OCI-LY7 (cell line): ENCODE results near the gene DCAF11. TPM values are rescaled to one million over a fixed set of nuclear protein-coding genes. Genes with fewer than 3 reads are reported as not detected.

Source experiments
- Bru-seq: library from RNA; stranded (reverse); fragments of 400-500 nt; gene quantifications from one replicate; lab custom pipeline; 2021; lab: Mats Ljungman, UMichigan
- BruChase-seq, 2 experiments: library from RNA; stranded (reverse); fragments of 400-500 nt; gene quantifications; one replicate each; lab custom pipeline; 2021; lab: Mats Ljungman, UMichigan
- BruUV-seq: library from RNA; stranded (reverse); fragments of 400-500 nt; replicated peaks from 2 replicates; lab custom pipeline; 2021; lab: Mats Ljungman, UMichigan
- CTCF ChIA-PET: fragments of 300-600 bp; sonication (Branson Sonifier 250); formaldehyde crosslinking; loops from one replicate; lab custom pipeline; 2022; ENCODE audit warnings: antibody characterized with exemption; ENCODE audit not compliant: unreplicated experiment; lab: Charles Lee
- POLR2A ChIA-PET: fragments of 300-600 bp; sonication (Branson Sonifier 250); formaldehyde crosslinking; loops from one replicate; lab custom pipeline; 2022; ENCODE audit warnings: antibody characterized with exemption; lab: Charles Lee
- DNase-seq: peaks from one replicate; pipeline ENCODE4 v3.0.0-alpha.2; 2015; ENCODE audit warnings: low spot score
- H2AFZ ChIP-seq: fragments of 200-600 bp; sonication (generic), shearing (Covaris generic); 2 replicates; pipeline ENCODE4 v1.6.1; 2014; ENCODE audit warnings: mild to moderate bottlenecking, antibody characterized with exemption, low read length, moderate library complexity
- H3K27ac ChIP-seq: fragments of 200-600 bp; sonication (generic); 2 replicates; pipeline ENCODE4 v1.5.1; 2014; ENCODE audit warnings: mixed run types, low read depth, mild to moderate bottlenecking, moderate library complexity, low read length, inconsistent platforms; ENCODE audit not compliant: poor library complexity, severe bottlenecking
- H3K36me3 ChIP-seq: fragments of 200-600 bp; sonication (generic); 2 replicates; pipeline ENCODE4 v1.6.1; 2014; ENCODE audit warnings: mild to moderate bottlenecking, antibody characterized with exemption, low read length, moderate library complexity, mixed read lengths; ENCODE audit not compliant: insufficient read depth
- H3K4me1 ChIP-seq: fragments of 200-600 bp; sonication (generic); 2 replicates; pipeline ENCODE4 v1.5.1; 2014; ENCODE audit warnings: mild to moderate bottlenecking, low read length; ENCODE audit not compliant: insufficient read depth, poor library complexity, severe bottlenecking
- H3K4me2 ChIP-seq: fragments of 200-600 bp; sonication (generic); 2 replicates; pipeline ENCODE4 v1.6.1; 2014; ENCODE audit warnings: mild to moderate bottlenecking, low read length
- H3K4me3 ChIP-seq: fragments of 200-600 bp; sonication (generic); 2 replicates; pipeline ENCODE4 v1.5.1; 2014; ENCODE audit warnings: mild to moderate bottlenecking, low read depth, low read length; ENCODE audit not compliant: poor library complexity, severe bottlenecking
- H3K79me2 ChIP-seq: fragments of 200-600 bp; sonication (generic); 2 replicates; pipeline ENCODE4 v1.6.1; 2016; ENCODE audit warnings: low read depth, mild to moderate bottlenecking, low read length, moderate library complexity, mixed read lengths; ENCODE audit not compliant: insufficient read depth
- H3K9me2 ChIP-seq: fragments of 200-600 bp; sonication (generic); 2 replicates; pipeline ENCODE4 v1.6.1; 2016; ENCODE audit warnings: mild to moderate bottlenecking, low read length, mixed read lengths; ENCODE audit not compliant: insufficient read depth
- H3K9me3 ChIP-seq: fragments of 200-600 bp; sonication (generic); 2 replicates; pipeline ENCODE4 v1.6.1; 2014; ENCODE audit warnings: mild to moderate bottlenecking, mixed run types, low read length, mixed read lengths
- H4K20me1 ChIP-seq: fragments of 200-600 bp; sonication (generic); 2 replicates; pipeline ENCODE4 v1.6.1; 2014; ENCODE audit warnings: mild to moderate bottlenecking, antibody characterized with exemption, low read length, moderate library complexity, mixed read lengths; ENCODE audit not compliant: insufficient read depth
- EZH2phosphoT487 ChIP-seq: fragments of 200-600 bp; sonication (generic); IDR thresholded peaks from 2 replicates; pipeline ENCODE4 v1.6.1; 2018; ENCODE audit warnings: low read depth, borderline replicate concordance, mild to moderate bottlenecking, mixed run types, antibody characterized with exemption, low read length, moderate library complexity, mixed read lengths
- intact Hi-C: fragments of 100-400 bp; cut with micrococcal nuclease; formaldehyde crosslinking; loops from one replicate; pipeline ENCODE4 v1.10.0; 2022; ENCODE audit not compliant: unreplicated experiment
- long read RNA-seq: library from polyadenylated mRNA; stranded (forward); transcript quantifications from one replicate; pipeline ENCODE4 v2.0.0, GENCODE V29; 2022
- total RNA-seq, 2 experiments: library from RNA; depleted of rRNA in 1 of 2; stranded (reverse); fragments of >200 nt in 1 of 2; shearing (Covaris generic) in 1 of 2; gene quantifications; 2 replicates each; pipeline ENCODE4 v1.2.3, GENCODE V29; 2014 to 2022
- TF ChIP-seq, protein P1 (sequence below): fragments of 200-600 bp; sonication (generic); conservative IDR thresholded peaks from 2 replicates; pipeline ENCODE4 v1.5.1; 2014; ENCODE audit warnings: mild to moderate bottlenecking, antibody characterized with exemption, low read length, moderate library complexity, mixed read lengths

Gene DCAF11
- total RNA-seq (2014; rRNA removed; shearing (Covaris generic)) (75.5 and 79.2 TPM in 2 replicates), total RNA-seq (2022) (63.6 and 77.3 TPM in 2 replicates), Bru-seq, nascent RNA (percentile 72 among the genes with signal in this experiment), BruChase-seq, experiment 1, labeled RNA remaining after a 6-hour chase (percentile 91 among the genes with signal in this experiment), BruChase-seq, experiment 2, labeled RNA remaining after a 2-hour chase (percentile 81 among the genes with signal in this experiment)
- long read RNA-seq, full-length matches to known transcripts = 24 of 49 reads
- long read RNA-seq, partial matches to known transcripts = 12 of 49 reads
- long read RNA-seq, other reads (novel, unspliced or antisense) = 13 of 49 reads

DNA sequence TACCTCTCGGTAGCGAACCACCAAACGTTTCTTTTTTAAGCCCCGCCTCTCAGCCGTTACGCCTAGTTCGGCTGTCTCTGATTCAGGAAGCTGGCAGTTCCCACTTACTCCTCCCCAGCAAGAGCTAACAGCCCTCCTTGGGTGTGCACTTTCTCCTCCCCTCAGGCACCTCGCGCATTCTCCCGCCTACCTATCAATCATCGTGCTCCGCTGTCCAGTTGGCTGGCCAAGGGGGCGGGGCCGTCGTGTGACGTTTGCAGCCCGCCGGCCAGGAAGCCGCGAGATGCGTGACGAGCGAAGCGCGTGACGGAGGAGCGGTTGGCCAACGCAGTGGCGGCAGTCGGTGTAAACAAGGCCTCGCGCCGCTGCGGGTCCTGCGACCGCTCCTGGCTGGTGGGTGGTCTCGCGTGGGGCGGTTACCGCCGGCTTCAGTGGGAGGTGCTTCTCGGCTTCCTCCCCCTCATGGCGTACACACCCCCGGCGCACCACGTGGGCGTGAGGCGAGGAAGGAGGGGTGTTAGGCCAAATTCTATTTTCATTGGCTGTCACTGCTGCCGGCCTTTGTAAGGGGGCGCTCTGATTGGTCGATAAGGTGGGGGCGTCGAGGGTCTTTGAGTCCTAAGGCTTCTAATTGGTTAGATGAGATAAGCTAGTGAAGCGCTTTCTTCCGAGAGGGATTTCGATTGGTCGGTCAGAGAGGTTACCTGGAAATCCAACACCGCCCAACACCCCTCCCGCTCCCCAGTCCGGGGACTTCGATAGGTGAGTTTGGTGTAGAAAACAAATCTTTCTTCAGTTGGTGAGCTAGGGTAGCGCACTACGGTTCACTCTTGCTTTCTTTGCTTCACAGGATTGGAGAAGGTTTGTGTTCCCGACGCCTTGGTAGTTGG is at the start of gene DCAF11, which contains the start of gene NRL:
Gene DCAF11 (plus strand): TSS at position 246 of the 890 bp plus-strand sequence. CDS start 818 bp downstream, outside the sequence.
Gene NRL (minus strand): TSS at position 418 of the 890 bp plus-strand sequence. CDS start 32,101 bp downstream, outside the sequence.
- Histone ChIP-seq H3K27ac (peak within 1 kb of the TSS; percentile 93), H3K9me3 (no peaks in the 10 kb centered on the region), H2AFZ (peak within 1 kb of the TSS; percentile 90), H3K79me2 (peaks cover 8% of the 10 kb centered on the region; the same call in 1 of the 2 replicates), H3K4me1 (peaks cover 15% of the 10 kb centered on the region), H3K9me2 (no peaks in the 10 kb centered on the region), H4K20me1 (no peaks in the 10 kb centered on the region), H3K36me3 (peaks cover 34% of the 10 kb centered on the region), H3K4me2 (peak within 1 kb of the TSS; percentile 95), H3K4me3 (peak within 1 kb of the TSS; percentile 91)
- intact Hi-C loops = loop anchor here (1.0 kb wide), 4 partner anchors 20 to 47 kb away; partner anchors contain the start of genes EMC9, IRF9, PCK2 and PSME1
- peak; percentile 99 for DNase-seq
- BruUV-seq = no TSS peak
- CTCF ChIA-PET = interaction anchor here (0.7 to 2.7 kb wide), 7 partner anchors 9 to 128 kb away, joined by 3 to 12 read pairs (median 5); partner anchors contain the start of genes IRF9, PSME1 and TINF2
- POLR2A ChIA-PET = interaction anchor here (0.5 to 4.2 kb wide), 20 partner anchors 10 to 161 kb away, joined by 3 to 64 read pairs (median 4); partner anchors contain the start of genes DHRS4, EMC9, IRF9 and PCK2
- TF ChIP-seq, protein P1, sequence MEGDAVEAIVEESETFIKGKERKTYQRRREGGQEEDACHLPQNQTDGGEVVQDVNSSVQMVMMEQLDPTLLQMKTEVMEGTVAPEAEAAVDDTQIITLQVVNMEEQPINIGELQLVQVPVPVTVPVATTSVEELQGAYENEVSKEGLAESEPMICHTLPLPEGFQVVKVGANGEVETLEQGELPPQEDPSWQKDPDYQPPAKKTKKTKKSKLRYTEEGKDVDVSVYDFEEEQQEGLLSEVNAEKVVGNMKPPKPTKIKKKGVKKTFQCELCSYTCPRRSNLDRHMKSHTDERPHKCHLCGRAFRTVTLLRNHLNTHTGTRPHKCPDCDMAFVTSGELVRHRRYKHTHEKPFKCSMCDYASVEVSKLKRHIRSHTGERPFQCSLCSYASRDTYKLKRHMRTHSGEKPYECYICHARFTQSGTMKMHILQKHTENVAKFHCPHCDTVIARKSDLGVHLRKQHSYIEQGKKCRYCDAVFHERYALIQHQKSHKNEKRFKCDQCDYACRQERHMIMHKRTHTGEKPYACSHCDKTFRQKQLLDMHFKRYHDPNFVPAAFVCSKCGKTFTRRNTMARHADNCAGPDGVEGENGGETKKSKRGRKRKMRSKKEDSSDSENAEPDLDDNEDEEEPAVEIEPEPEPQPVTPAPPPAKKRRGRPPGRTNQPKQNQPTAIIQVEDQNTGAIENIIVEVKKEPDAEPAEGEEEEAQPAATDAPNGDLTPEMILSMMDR = no peak
- TF ChIP-seq EZH2phosphoT487 = no peak

DNA sequence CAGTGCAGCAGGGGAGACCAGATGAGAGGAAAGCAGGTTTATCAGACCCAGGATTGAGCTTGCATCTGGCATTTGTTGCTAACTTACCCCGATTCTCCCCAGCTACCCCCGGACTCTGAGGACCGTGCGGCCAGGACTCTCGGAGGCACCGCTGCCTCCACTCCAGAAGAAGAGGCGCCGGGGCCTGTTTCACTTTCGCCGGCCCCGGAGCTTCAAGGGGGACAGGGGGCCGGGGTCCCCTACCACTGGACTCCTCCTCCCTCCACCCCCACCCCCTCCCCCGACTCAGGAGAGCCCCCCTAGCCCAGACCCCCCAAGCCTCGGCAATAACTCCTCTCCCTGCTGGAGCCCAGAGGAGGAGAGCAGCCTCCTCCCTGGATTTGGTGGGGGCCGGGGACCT is 49.7 kb upstream of the DCAF11 start:
- Histone ChIP-seq H3K4me3 (no peak overlapping the region), H3K9me2 (no peaks in the 10 kb centered on the region), H3K36me3 (no peaks in the 10 kb centered on the region), H3K79me2 (no peaks in the 10 kb centered on the region), H3K27ac (no peak overlapping the region), H4K20me1 (no peaks in the 10 kb centered on the region), H3K4me1 (no peaks in the 10 kb centered on the region), H3K4me2 (no peak overlapping the region), H3K9me3 (no peaks in the 10 kb centered on the region), H2AFZ (no peak overlapping the region)
- intact Hi-C loops = no loop called here
- no TSS peak for BruUV-seq
- no peak for DNase-seq
- TF ChIP-seq, protein P1 = no peak
- TF ChIP-seq EZH2phosphoT487 = no peak
- CTCF ChIA-PET = interaction anchor here (0.6 kb wide), 1 partner anchor 11 kb away, joined by 3 read pairs; no protein-coding TSS in a partner anchor
- POLR2A ChIA-PET = no interaction called here
